Activated CD4-positive, alpha-beta T cell treated with anti-CD3 and anti-CD28 coated beads, Interleukin-2, amount 50 U/mL, for 4 hours (primary cell): Measurements from ENCODE around the gene MRLN.
"Not testable (repeated sequence)": the region's sequence is repeated elsewhere in the genome, so short reads cannot be mapped to it uniquely, and the experiment has no call there.

Experiments
- DNase-seq, 2 experiments: peaks; one replicate each; pipeline ENCODE4 v3.0.0-alpha.2; 2020

Gene MRLN

DNA sequence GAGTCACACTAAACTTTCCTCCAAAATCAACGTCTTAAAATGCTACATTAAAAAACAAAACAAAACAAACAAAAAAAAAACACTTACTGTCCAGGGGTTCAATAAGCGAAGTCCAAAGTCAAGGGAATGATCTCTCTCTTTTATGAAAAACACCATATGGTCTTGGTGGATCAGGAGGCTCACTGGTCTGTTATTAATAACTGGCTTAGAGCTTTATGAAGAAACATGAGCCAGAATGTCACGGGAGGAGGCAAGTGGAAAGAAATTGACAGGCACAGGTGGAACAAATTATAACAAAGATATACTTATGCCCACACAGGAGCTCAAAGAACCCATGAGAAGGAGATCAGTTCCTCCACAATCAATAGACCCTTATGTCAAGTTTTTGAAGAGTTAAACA lies at the start of gene MRLN:
TSS of gene MRLN (minus strand) at position 189 of the 400 bp plus-strand sequence.
- no peak for DNase-seq

DNA sequence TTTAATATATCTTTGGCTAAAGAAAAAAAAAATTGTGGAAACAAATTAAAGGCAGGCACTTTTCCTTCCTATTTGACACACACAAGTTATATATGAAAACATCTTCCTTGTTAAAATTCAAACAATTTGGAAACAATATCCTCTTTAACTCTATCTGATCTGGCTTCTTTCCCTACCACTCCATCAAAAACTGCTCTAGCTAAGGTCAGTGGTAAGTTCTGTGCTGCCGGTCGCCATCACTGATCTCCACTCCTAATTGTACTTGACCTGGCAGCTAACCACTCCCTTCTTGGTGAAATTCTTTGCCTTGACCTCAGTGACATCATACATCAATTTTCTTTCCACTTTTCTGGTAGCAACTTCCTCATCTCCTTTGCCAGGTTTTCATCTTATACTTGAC lies 47.9 kb upstream of the MRLN start:
- DNase-seq: no peak

DNA sequence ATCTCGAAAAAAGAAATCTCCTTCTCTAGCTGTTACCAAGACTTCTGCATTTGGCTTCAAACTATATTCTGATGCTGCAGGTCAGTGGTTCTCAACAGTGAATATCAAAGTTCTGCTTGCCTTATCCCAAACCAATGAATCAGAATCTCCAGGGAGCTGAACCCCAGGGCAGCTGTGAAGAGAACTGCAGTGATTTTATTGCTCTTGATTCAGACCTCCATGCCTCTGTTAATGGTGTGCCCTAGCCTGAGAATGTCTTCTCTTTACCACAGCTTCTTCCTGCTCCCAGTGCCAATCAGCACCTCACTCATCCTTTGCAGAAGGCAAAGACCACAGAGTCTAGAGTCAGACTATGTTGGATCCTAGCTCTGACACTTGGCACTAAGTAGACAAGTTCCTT lies 46.2 kb upstream of the MRLN start:
- DNase-seq: no peak

DNA sequence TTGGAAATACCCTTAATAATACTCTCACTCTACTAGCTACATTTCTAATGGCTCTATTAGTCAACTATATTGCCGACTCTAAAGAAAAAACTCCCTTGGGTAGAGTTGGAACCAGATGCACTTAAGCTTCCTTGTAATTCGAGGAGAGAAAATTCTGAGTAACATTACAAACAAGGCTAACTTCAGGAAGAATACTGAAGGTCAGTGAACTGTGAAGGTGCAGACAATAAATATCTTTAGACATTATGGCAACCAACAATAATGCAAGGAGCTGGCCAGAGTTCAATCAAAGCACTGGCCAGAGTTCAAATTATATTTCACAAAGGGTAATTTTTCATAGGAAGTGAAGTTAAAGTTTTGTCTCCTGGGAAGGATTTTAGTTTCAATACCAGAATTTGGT lies 40.7 kb upstream of the MRLN start:
- DNase-seq: no peak

DNA sequence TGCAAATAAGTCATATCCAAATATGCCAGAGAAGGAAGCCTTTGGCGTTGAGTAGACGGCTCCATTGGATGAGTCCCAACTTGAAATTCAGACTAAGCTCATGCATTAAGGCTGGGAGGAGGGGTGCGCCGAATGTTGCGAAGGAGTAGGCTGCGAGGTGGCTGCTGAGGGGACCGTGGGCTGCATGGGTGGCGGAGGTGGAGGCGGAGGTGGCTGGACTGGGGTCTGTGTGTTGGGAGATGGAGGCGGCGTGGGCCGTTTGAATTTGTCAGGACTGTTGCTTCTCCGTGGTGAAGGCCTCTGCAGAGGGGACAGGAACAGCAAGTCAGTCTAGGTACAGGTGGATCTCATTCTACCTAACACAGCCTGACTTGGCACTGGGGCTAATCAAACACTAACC lies 39.6 kb upstream of the MRLN start:
- no peak for DNase-seq

DNA sequence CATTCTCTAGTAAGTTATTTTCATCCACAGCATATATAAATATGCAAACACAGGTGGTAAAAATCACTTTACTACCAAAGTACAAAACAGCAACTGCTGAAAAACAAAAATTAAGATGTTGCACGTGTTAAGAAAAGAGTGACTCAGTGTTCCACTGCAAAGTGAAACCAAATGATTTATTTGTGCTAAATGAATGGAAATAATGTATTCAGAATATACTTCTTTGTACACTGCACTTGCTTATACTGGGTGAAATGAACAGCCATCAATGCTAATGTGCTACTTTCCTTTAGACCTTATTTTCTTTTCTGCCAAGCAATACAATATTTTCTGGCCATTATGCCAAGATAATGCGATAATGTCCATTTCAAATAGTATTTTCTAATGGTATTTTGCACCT lies 38.3 kb upstream of the MRLN start:
- no peak for DNase-seq

DNA sequence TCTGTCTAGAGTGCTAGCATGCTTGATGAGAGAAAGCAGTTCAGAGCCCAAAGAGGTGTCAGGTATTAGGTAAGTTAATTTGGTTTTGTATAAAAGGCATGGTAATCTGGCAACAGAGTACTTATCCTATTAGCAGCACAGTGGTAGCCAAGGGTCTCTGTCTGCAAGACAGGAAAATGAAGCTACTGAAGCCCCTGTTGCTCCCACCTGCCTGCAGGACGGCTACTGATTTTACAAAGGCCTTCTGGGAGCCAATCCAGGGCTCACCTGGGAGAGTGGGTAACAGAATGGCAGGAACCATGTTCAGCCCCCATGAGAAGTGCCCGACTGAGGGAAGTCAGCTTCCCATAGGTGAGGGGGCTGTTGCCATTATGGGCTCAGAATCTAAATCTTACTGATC lies 36.8 kb upstream of the MRLN start:
- DNase-seq: not testable (repeated sequence)

DNA sequence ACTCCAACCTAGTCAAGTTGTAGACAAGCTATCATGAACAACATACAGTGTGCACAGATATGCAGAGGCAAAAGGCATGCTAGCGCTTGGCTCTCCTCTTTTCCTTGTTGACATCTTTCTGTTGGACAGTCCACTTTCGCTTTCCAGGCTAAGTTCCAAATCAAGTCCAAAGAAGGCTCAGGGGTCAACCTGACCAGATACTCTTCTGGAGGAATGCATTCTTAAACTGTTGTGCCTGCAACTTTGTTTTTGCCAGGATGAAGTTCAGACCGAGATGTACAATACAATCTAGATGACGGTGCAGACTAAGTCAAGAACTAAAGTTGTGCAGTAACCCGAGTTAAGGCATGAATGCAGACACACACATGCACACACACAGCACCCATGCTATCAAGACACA lies 35.7 kb upstream of the MRLN start:
- DNase-seq: not testable (repeated sequence)

DNA sequence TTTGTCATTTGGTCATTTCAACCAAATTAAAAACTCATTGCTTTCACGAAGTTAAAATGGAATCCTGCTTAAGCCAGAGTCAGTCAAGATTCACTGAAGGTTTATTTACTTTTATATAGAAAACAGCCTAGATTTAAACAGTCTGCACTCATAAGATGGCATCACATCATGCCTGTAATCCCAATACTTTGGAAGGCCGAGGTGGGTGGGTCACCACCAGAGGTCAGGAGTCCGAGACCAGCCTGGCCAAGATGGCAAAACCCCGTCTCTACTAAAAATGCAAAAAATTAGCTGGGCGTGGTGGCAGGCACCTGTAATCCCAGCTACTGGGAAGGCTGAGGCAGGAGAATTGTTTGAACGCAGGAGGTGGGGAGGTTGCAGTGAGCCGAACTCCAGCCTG lies 33.8 kb upstream of the MRLN start:
- not testable (repeated sequence) for DNase-seq

DNA sequence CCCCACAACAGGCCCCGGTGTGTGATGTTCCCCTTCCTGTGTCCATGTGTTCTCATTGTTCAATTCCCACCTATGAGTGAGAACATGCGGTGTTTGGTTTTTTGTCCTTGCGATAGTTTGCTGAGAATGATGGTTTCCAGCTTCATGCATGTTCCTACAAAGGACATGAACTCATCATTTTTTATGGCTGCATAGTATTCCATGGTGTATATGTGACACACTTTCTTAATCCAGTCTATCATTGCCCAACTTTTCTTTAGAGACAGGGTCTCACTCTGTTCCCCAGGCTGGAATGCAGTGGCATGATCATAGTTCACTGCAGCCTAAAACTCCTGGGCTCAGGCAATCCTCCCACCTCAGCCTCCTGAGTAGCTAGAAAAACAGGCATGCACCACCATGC lies 32.2 kb upstream of the MRLN start:
- DNase-seq: not testable (repeated sequence)

DNA sequence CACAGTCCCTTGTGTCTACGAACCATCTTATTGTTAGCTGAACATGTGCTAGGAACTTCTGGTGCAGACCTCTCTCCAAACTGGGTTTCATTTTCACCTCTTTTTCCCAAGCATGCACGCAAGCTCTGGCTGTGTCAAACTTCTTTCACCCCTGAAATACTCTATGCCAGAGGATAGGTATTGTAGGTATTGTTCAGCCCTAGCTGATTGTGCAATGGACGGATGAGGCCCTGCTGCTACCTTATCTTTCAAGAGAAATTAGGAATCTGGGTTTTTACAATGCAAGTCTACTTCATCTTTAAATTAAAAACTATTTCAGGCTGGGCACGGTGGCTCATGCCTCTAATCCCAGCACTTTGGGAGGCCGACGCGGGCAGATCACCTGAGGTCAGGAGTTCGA lies 28.3 kb upstream of the MRLN start:
- DNase-seq: no peak

DNA sequence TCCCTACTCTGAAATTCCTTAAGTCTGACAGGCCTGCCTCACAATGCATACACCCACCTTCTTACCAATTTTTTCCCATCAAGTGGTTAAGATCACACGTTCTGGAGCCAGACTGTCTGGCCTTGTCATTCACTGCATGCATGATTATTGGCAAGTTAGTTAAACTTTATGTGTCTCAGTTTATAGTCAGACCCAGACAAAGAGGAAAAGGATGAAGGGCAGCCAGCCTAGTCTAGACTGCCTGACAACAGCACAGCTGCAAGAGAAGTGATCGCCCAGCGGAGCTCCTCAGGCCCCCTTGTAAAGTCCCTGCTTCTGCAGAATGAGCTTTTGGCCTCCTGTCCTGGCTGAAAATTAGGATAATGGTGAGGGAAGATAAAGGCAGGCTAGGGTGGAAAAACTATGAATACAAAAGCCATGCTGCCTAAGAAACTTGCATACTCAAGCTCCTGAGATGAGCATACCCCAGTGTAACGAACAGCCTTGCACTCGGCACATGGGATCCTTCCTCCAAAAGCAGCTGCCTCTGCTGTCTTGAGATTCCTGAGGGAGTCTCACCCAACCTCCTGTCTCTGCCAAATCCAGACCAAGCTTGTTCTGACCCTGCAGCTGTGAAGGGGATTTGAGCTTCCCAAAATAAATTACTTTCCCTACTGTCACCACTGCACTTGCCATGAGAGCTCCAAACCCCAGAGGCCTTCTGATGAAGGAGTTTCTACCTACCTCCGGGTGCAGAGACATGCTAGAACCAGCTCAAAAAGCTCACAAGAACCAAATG lies 26.7 kb upstream of the MRLN start:
- DNase-seq: no peak

DNA sequence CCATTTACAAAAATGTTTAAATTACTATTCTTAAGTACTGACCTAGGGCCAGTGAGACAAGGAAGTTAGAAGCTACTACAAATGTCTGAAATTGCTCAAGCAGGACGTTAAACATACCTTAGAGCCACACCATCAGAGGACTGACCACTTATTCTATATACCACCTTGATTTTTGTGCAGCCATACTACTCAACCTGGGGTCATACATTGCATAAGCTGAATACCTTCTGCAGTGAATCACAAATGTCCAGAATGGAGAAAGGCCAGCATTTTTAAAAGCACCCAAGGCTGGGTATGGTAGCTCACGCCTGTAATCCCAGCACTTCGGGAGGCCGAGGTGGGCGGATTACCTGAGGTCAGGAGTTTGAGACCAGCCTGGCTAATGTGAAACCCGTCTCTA lies 21.2 kb upstream of the MRLN start:
- DNase-seq: no peak

DNA sequence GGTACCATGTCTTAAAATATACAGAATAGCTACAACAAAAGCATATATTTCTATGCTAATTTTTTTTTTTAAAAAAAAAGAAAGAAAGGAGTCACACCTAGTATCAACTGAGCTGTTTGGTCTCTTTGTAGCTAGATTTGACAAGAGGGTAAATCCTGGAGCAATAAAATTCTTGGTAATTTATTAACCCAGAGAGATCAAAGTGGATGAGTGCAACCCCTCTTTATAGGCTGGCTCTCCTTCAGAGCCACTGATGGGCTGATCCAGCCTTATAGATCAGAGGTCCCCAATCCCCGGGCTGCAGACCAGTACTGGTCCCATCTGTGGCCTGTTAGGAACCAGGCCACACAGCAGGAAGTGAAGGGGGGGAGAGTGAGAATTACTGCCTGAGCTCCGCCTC lies 19.8 kb upstream of the MRLN start:
- no peak for DNase-seq

DNA sequence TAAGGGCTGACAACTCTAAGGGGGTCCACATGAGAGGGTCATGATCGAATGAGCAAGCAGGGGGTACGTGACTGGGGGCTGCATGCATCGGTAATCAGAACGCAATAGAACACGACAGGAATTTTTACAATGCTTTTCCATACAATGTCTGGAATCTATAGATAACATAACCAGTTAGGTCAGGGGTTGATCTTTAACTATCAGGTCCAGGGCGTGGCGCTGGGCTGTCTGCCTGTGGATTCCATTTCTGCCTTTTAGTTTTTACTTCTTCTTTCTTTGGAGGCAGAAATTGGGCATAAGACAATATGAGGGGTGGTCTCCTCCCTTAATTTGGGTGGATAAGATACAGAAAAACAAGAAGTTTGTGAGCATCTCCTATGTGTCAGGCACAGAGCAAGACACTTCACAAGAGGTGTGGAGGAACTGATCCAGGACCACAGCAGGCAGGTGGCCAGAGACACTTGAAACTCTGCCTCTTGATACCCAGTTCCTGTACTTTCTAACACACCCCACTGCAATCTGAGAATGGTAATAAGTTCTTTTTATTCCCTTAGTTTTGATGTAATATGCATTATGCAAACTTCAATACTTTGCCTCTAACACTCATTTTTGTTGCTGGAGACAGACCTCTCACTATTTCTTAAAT lies 18.0 kb upstream of the MRLN start:
- DNase-seq: no peak

DNA sequence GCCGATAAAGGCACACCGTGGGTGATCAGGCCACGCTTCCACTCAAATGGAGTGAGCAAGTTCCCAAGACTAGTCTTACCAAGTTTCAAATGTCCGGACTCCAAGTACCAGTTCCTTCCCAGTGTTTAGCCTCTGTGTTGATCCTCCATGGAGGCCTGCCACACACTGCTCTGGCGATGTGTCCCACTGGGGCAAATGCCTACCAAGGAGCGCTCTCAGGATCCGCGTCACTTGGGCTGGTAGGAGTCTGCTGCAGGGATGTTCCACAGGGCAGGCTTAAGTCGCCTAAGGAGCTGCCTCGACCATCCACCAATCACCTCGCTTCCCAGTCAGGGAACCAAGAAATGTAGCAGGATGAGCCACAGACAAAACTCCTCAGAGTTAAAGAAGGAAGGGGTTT lies 17.4 kb upstream of the MRLN start:
- no peak for DNase-seq

DNA sequence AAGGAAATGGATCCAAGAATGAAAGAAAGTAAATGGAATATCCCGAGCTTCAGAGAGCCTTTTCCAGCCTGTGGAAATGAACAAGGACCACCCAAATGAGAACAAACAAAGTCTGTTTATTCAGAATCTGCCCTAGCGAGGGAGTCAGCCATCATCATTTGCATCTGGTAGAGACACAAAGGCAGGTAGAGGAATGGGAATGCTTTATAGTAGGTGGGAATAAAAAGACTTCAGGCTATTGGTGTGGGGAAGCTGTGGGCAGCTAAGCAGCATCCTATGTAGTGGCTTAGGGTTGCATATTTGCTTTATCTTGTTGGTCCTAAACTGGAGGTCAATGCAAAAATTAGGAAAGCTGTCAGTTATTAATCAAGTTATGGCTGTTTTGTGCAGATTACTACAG lies 9.2 kb upstream of the MRLN start:
- no peak for DNase-seq

DNA sequence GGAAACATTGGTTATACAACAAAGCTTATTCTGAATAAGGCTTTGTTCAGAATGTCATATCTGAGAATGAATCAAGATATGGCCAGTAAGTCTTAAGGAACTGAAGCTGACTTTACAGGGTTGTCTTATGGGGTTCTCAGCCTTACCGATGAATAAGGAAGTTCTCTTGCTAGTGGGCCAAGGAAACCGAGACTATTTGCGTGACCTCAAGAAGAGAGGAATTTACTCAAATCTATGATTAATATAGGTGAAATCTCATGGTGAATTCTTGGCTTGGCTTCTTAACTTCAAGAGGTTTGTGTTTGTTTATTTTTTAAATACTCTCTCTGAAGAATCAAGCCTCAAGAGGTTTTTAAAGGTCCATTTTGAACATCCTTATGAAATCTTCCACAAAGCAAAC lies 4.7 kb upstream of the MRLN start:
- no peak for DNase-seq

DNA sequence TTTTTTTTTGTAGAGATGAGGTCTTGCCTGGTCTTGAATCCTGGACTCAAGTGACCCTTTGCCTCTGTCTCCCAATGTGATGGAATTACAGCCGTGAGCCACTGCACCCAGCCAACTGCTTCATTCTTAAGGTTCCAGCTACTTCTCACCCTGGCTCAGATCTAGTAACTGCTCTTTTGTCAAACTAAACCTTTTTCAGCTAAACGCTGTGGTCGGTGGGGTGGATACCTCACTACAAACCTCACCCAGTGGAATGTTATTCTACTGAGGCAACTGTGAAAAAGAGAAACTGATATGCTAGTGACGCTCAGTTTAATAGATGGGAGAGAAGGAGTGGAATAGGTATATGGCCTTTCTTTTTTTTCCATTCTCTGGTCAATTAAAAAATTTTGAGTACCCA lies 1.7 kb upstream of the MRLN start:
- DNase-seq: no peak

DNA sequence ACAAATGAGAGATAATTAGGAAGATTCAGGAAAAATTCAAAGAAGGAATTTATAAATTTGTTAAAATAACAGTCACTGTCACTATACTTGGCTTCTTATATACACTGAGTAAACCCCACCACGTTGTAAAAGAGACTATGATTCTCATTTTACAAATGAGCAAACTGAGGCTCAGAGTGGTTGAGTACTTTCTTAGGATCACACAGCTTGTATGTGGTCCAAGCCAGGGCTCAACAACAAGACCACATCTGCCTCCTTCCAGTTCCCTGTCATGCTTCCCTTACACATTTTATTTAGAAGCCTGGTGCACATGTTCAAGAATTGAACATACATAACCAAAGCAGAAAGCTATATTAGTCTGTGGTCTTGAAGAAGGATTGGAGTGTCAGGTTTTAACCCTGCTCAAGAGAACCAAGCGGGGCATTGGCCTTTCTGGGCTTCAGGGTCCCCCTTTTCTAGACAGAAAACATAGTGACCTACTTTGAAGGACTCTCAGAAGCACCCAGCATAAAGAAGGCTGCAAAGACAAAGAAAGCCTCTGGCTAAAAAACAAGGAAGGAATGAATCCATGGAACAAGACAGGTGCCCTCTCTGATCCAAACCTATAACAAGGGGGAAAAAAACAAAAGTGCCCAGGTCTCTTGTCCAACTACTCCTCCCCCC lies 846 bp downstream of the MRLN start:
- no peak for DNase-seq

DNA sequence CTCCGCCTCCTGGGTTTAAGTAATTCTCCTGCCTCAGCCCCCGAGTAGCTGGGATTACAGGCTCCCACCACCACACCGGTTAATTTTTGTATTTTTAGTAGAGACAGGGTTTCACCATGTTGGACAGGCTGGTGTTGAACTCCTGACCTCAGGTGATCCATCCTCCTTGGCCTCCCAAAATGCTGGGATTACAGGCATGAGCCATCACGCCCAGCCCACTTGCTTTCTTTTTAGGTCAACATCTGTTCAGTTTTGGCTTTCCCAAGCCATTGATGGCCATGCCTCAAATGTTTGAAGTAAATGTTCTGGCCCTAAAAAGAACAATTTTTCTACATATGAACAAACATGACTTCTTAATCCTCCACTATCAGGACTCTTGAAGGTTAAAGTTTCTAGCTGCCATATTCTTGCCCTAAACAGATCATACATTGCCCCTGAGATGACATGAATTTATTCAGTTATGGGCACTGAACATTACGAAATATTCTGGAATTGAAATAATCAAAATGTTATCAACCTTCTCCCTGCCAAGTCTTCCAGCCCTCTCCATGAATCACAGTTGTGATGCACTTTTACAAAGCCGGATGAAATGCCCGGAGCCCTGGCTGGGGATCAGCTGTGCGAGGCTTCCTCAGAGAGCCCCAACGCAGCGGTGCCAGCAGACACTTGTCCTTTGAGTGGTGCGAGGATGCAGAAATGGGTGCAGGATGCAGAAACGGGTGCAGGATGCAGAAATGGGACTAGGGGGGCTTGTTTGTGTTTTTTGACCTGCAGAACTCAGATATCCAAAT lies 2.9 kb downstream of the MRLN start:
- DNase-seq: no peak

DNA sequence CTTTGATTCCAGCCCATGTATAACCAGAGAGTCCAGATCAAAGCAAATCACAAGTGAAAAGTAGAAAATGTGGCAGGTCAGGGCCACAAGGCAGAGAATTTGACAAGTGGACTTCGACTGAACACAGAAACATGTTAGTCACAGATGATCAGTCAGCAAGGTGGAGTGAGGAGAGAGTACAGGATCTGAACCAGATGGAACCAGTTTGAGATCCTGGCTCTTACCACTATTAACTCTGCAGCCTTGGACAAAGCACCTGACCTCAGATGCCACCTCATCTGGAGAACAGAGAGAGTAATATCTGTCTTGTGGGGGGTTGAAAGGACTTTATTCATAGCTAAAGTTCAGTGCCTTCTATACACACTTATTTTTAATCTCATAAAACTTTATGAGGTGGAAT lies 4.4 kb downstream of the MRLN start:
- DNase-seq: no peak

DNA sequence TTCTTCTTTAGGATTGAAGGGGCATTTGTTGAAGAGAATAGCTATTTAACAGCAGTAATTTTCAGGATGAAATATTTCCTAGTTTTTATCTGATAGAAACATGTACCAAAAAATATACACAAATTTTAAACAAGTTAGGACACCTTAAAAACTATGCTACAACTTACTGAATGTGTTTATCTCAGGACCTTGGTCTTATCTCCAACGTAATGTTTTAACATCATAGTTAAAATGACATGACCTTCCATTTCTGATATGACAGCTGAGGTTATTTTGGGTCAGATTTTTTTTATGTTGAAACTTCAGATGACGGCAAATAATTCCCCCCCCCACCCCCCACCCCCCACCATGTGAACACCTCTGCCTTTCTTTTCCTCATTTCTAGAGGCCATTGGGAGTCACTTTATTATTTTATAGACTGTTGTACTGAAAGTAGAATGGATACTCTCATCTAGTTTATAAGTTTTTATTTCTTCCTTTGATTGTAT lies 8.0 kb downstream of the MRLN start:
- DNase-seq: no peak
